Breast epithelium (tissue), 3 donors: ENCODE measurements around the gene TAAR9.

Experiments used
- CTCF ChIP-seq, 3 donors: fragments of 450-650 bp; IDR thresholded peaks; one replicate each; pipeline ENCODE4 v1.5.1; 2016 to 2017; ENCODE audit warnings: antibody characterized with exemption in 3 of 3, mild to moderate bottlenecking in 3 of 3, moderate library complexity in 3 of 3
- POLR2A ChIP-seq: fragments of 450-650 bp; IDR thresholded peaks from one replicate; pipeline ENCODE4 v1.6.1; 2016; ENCODE audit warnings: antibody characterized with exemption, mild to moderate bottlenecking, moderate library complexity

- TF ChIP-seq CTCF (IDR thresholded peaks at IDR 0.05) (no peak), POLR2A (no peak)
Observed at GRCh38 chr6:132527791-132528190, 10.3 kb upstream of the TAAR9 start.
